Lower leg skin (tissue), 4 donors: ENCODE measurements around the gene HARBI1. TPM values are rescaled to one million over a fixed set of nuclear protein-coding genes. Genes with fewer than 3 reads are reported as not detected.

Source experiments
- DNase-seq, 2 donors: peaks; one replicate each; pipeline ENCODE4 v3.0.0-alpha.2; 2019; ENCODE audit warnings: low spot score in 2 of 2
- H3K4me3 ChIP-seq: fragments of 200-600 bp; sonication (generic); 2 replicates; pipeline ENCODE4 v1.5.1; 2017; ENCODE audit warnings: mild to moderate bottlenecking, low read depth; ENCODE audit not compliant: poor library complexity, severe bottlenecking
- CTCF ChIP-seq, 3 donors: fragments of 450-650 bp; IDR thresholded peaks; one replicate each; pipeline ENCODE4 v1.5.1; 2016; ENCODE audit warnings: antibody characterized with exemption in 3 of 3, mild to moderate bottlenecking in 3 of 3, moderate library complexity in 2 of 3
- POLR2A ChIP-seq, 2 donors: fragments of 450-650 bp; IDR thresholded peaks; one replicate each; pipeline ENCODE4 v1.6.1; 2016 to 2017; ENCODE audit warnings: antibody characterized with exemption in 2 of 2, mild to moderate bottlenecking in 1 of 2, moderate library complexity in 1 of 2
- WGBS, 2 donors: methylation state at CpG; one replicate each; pipeline ENCODE4 v1.1.5; 2018; 5-methylcytosine and 5-hydroxymethylcytosine counted together
- intact Hi-C: fragments of 100-400 bp; cut with DNase I; formaldehyde crosslinking; loops from one replicate; pipeline ENCODE4 v1.15.0; 2023; ENCODE audit warnings: low total_unique reads
- total RNA-seq, 4 donors: library from RNA; depleted of rRNA; stranded (reverse); fragments of >200 nt; gene quantifications; one replicate each; pipeline ENCODE4 v1.1.0, GENCODE V29; 2016

Gene HARBI1
- total RNA-seq, 4 donors from 2014 or later, result 3.0 to 6.5 (median 4.8) TPM

- TF ChIP-seq POLR2A (IDR thresholded peaks at IDR 0.05) (no peak), CTCF (IDR thresholded peaks at IDR 0.05) (no peak)
- no peak overlapping the region for H3K4me3 ChIP-seq
- WGBS, 2 donors, result 77 to 81% methylated on average over 8 of the region's 8 CpGs
- DNase-seq, result no peak
- intact Hi-C loops, result no loop called here
Measured at GRCh38 chr11:46599340-46600193, 17.5 kb downstream of the HARBI1 start.

GRCh38 chr11:46597609-46598219 is 19.3 kb downstream of the HARBI1 start:
- no peak for TF ChIP-seq CTCF (IDR thresholded peaks at IDR 0.05)
- TF ChIP-seq POLR2A (IDR thresholded peaks at IDR 0.05), result no peak
- intact Hi-C loops, result no loop called here
- DNase-seq, result no peak
- H3K4me3 ChIP-seq, result no peak overlapping the region
- 80 to 81% methylated on average over 6 of the region's 6 CpGs for WGBS, 2 donors

GRCh38 chr11:46597155-46597554 is 19.9 kb downstream of the HARBI1 start:
- WGBS, 2 donors, result 100% methylated on average over 1 of the region's 1 CpG
- H3K4me3 ChIP-seq, result no peak overlapping the region
- TF ChIP-seq CTCF (IDR thresholded peaks at IDR 0.05) (no peak), POLR2A (IDR thresholded peaks at IDR 0.05) (no peak)
- no peak for DNase-seq
- intact Hi-C loops, result no loop called here

- TF ChIP-seq CTCF (IDR thresholded peaks at IDR 0.05) (no peak), POLR2A (IDR thresholded peaks at IDR 0.05) (no peak)
- DNase-seq, result no peak
- WGBS, 2 donors, result 88 to 94% methylated on average over 10 of the region's 10 CpGs
- intact Hi-C loops, result no loop called here
- H3K4me3 ChIP-seq, result no peak overlapping the region
Measured at GRCh38 chr11:46594785-46595184, 22.2 kb downstream of the HARBI1 start.

GRCh38 chr11:46594374-46594700 is 22.7 kb downstream of the HARBI1 start:
- no peak overlapping the region for H3K4me3 ChIP-seq
- WGBS, 2 donors, result 28 to 34% methylated on average over 3 of the region's 3 CpGs
- TF ChIP-seq POLR2A (IDR thresholded peaks at IDR 0.05) (no peak), CTCF (IDR thresholded peaks at IDR 0.05) (no peak)
- intact Hi-C loops, result no loop called here
- no peak for DNase-seq
